IMR-90 (cell line): ENCODE data around the gene DPP6. TPM values are rescaled to one million over a fixed set of nuclear protein-coding genes. Genes with fewer than 3 reads are reported as not detected.

ENCODE experiments used
- ATAC-seq: fragments of 200-7000 bp; cut with Tn5 transposase; 2 replicates; pipeline ENCODE4 v1.9.1; 2020; ENCODE audit warnings: low read depth, mild to moderate bottlenecking, moderate library complexity
- BruUV-seq: library from RNA; stranded (reverse); fragments of 400-500 nt; replicated peaks from 2 replicates; lab custom pipeline; 2021; lab: Mats Ljungman, UMichigan
- CTCF ChIA-PET: fragments of 300-600 bp; formaldehyde crosslinking; extraction: SDS; loops from one replicate; lab custom pipeline; 2021; ENCODE audit warnings: antibody characterized with exemption; lab: Yijun Ruan, JAX
- POLR2A ChIA-PET: fragments of 300-600 bp; sonication (Branson Sonifier 250); formaldehyde crosslinking; loops from one replicate; lab custom pipeline; 2022; ENCODE audit warnings: antibody characterized with exemption; ENCODE audit not compliant: unreplicated experiment; lab: Charles Lee
- DNase-seq: peaks from one replicate; pipeline ENCODE4 v3.0.0; 2013
- H2AFZ ChIP-seq: replicated peaks from 2 replicates; pipeline ENCODE3; 2013; ENCODE audit warnings: low read length, mild to moderate bottlenecking; ENCODE audit not compliant: poor library complexity
- H2AK5ac ChIP-seq: 2 replicates; pipeline ENCODE4 v1.6.1; 2013; ENCODE audit warnings: low read depth, low read length, inconsistent platforms
- H2AK9ac ChIP-seq: replicated peaks from 2 replicates; pipeline ENCODE3; 2013; ENCODE audit warnings: mild to moderate bottlenecking, low read depth, low read length, moderate library complexity; ENCODE audit not compliant: poor library complexity
- H2BK120ac ChIP-seq: 2 replicates; pipeline ENCODE4 v1.6.1; 2013; ENCODE audit warnings: low read depth, low read length, inconsistent platforms
- H2BK15ac ChIP-seq: 3 replicates; pipeline ENCODE4 v1.6.1; 2013; ENCODE audit warnings: low read depth, low read length, inconsistent platforms
- H2BK20ac ChIP-seq: 2 replicates; pipeline ENCODE4 v1.6.1; 2013; ENCODE audit warnings: low read depth, mild to moderate bottlenecking, inconsistent platforms, low read length, moderate library complexity
- H2BK5ac ChIP-seq: 2 replicates; pipeline ENCODE4 v1.6.1; 2013; ENCODE audit warnings: mild to moderate bottlenecking, low read depth, low read length, inconsistent platforms; ENCODE audit not compliant: poor library complexity, severe bottlenecking
- H3K14ac ChIP-seq: replicated peaks from 2 replicates; pipeline ENCODE4 v1.6.1; 2013; ENCODE audit warnings: low read depth, low read length, inconsistent platforms
- H3K18ac ChIP-seq: 2 replicates; pipeline ENCODE4 v1.6.1; 2013; ENCODE audit warnings: low read depth, low read length, control low read depth
- H3K23ac ChIP-seq: 2 replicates; pipeline ENCODE4 v1.6.1; 2013; ENCODE audit warnings: low read depth, low read length, inconsistent platforms
- H3K27ac ChIP-seq: 2 replicates; pipeline ENCODE4 v1.5.1; 2013; ENCODE audit warnings: mild to moderate bottlenecking, control low read depth, low read length; ENCODE audit not compliant: insufficient read depth
- H3K27me3 ChIP-seq: 2 replicates; pipeline ENCODE4 v1.6.1; 2013; ENCODE audit warnings: low read length; ENCODE audit not compliant: control insufficient read depth, insufficient read depth
- H3K36me3 ChIP-seq: 2 replicates; pipeline ENCODE4 v1.6.1; 2013; ENCODE audit warnings: low read length, mixed read lengths; ENCODE audit not compliant: control insufficient read depth, insufficient read depth
- H3K4ac ChIP-seq: 2 replicates; pipeline ENCODE4 v1.6.1; 2013; ENCODE audit warnings: low read depth, low read length, inconsistent platforms
- H3K4me1 ChIP-seq: 2 replicates; pipeline ENCODE4 v1.6.1; 2013; ENCODE audit warnings: low read length, mixed read lengths; ENCODE audit not compliant: control insufficient read depth, insufficient read depth
- H3K4me2 ChIP-seq: 2 replicates; pipeline ENCODE4 v1.6.1; 2013; ENCODE audit warnings: low read depth, mild to moderate bottlenecking, control low read depth, low read length, moderate library complexity
- H3K4me3 ChIP-seq: 2 replicates; pipeline ENCODE4 v1.5.1; 2013; ENCODE audit warnings: low read depth, mild to moderate bottlenecking, control low read depth, low read length, moderate library complexity; ENCODE audit not compliant: insufficient read depth
- H3K56ac ChIP-seq: 2 replicates; pipeline ENCODE4 v1.6.1; 2013; ENCODE audit warnings: low read length, inconsistent platforms; ENCODE audit not compliant: insufficient read depth; ENCODE audit errors: extremely low read depth
- H3K79me1 ChIP-seq, 2 experiments: 2 replicates each; pipeline ENCODE4 v1.6.1; 2013; ENCODE audit warnings: low read length in 2 of 2, inconsistent platforms in 1 of 2, low read depth in 1 of 2
- H3K9ac ChIP-seq: 2 replicates; pipeline ENCODE4 v1.6.1; 2013; ENCODE audit warnings: low read depth, low read length, control low read depth
- H3K9me1 ChIP-seq: 2 replicates; pipeline ENCODE4 v1.6.1; 2013; ENCODE audit warnings: low read length, inconsistent platforms; ENCODE audit not compliant: insufficient read depth
- H3K9me3 ChIP-seq: 2 replicates; pipeline ENCODE4 v1.6.1; 2013; ENCODE audit warnings: low read length; ENCODE audit not compliant: control insufficient read depth, insufficient read depth
- H4K20me1 ChIP-seq: 2 replicates; pipeline ENCODE4 v1.6.1; 2013; ENCODE audit warnings: low read length, inconsistent platforms; ENCODE audit not compliant: insufficient read depth
- H4K5ac ChIP-seq: 2 replicates; pipeline ENCODE4 v1.6.1; 2013; ENCODE audit warnings: mild to moderate bottlenecking, low read depth, low read length, control low read depth
- H4K8ac ChIP-seq, 2 experiments: 2 replicates each; pipeline ENCODE4 v1.6.1; 2013; ENCODE audit warnings: low read depth in 2 of 2, low read length in 2 of 2, control low read depth in 1 of 2, inconsistent platforms in 1 of 2
- H4K91ac ChIP-seq: 2 replicates; pipeline ENCODE4 v1.6.1; 2013; ENCODE audit warnings: low read depth, low read length, inconsistent platforms; ENCODE audit not compliant: insufficient read depth
- BHLHE40 ChIP-seq: fragments of 150-350 bp; IDR thresholded peaks from 2 replicates; pipeline ENCODE4 v1.6.1; 2016; ENCODE audit warnings: mild to moderate bottlenecking, low read depth, low read length
- CEBPB ChIP-seq: IDR thresholded peaks from 2 replicates; pipeline ENCODE4 v1.6.1; 2012; ENCODE audit warnings: low read depth, low read length, improper control_type of control experiment
- ELK1 ChIP-seq: fragments of 150-350 bp; IDR thresholded peaks from 2 replicates; pipeline ENCODE4 v1.6.1; 2016; ENCODE audit warnings: low read depth, mild to moderate bottlenecking, low read length, moderate library complexity, borderline replicate concordance
- FOS ChIP-seq: fragments of 150-350 bp; IDR thresholded peaks from 2 replicates; pipeline ENCODE4 v1.6.1; 2016; ENCODE audit warnings: low read depth, low read length
- MAFK ChIP-seq: IDR thresholded peaks from 2 replicates; pipeline ENCODE4 v1.6.1; 2012; ENCODE audit warnings: low read depth, low read length, improper control_type of control experiment
- MAZ ChIP-seq: IDR thresholded peaks from 2 replicates; pipeline ENCODE4 v1.6.1; 2012; ENCODE audit warnings: low read depth, mild to moderate bottlenecking, low read length, improper control_type of control experiment, moderate library complexity, borderline replicate concordance
- MXI1 ChIP-seq: IDR thresholded peaks from 2 replicates; pipeline ENCODE4 v1.6.1; 2012; ENCODE audit warnings: low read depth, mild to moderate bottlenecking, low read length, moderate library complexity, borderline replicate concordance
- NFE2L2 ChIP-seq: fragments of 150-350 bp; IDR thresholded peaks from 2 replicates; pipeline ENCODE4 v1.6.1; 2016; ENCODE audit warnings: low read depth, mild to moderate bottlenecking, low read length
- POLR2A ChIP-seq: IDR thresholded peaks from 2 replicates; pipeline ENCODE4 v1.6.1; 2012; ENCODE audit warnings: mild to moderate bottlenecking, low read depth, low read length
- RCOR1 ChIP-seq: IDR thresholded peaks from 2 replicates; pipeline ENCODE4 v1.6.1; 2012; ENCODE audit warnings: mild to moderate bottlenecking, low read length, improper control_type of control experiment; ENCODE audit not compliant: insufficient replicate concordance
- RFX5 ChIP-seq: IDR thresholded peaks from 2 replicates; pipeline ENCODE4 v1.8.0; 2012; ENCODE audit warnings: low read depth, mild to moderate bottlenecking, low read length, moderate library complexity
- USF2 ChIP-seq: fragments of 150-350 bp; IDR thresholded peaks from 2 replicates; pipeline ENCODE4 v1.6.1; 2017; ENCODE audit warnings: mild to moderate bottlenecking, antibody characterized with exemption, low read length, low read depth
- WGBS, 2 experiments: methylation state at CpG; one replicate each; pipeline versions ENCODE4 v1.1.5 to v1.1.7; 2013; ENCODE audit warnings: missing lambda C conversion rate in 2 of 2; ENCODE audit not compliant: insufficient read length in 1 of 2; ENCODE audit errors: extremely low coverage in 2 of 2; 5-methylcytosine and 5-hydroxymethylcytosine counted together
- dilution Hi-C: fragments of 300-500 bp; cut with HindIII; formaldehyde crosslinking; loops from one replicate; pipeline ENCODE4 v1.14.3; 2018; ENCODE audit warnings: low sequenced_read_pairs; ENCODE audit not compliant: unreplicated experiment
- in situ Hi-C: fragments of 300-500 bp; cut with MboI; formaldehyde crosslinking; loops from 3 replicates; pipeline ENCODE4 v1.14.3; 2019; ENCODE audit warnings: low sequenced_read_pairs, inconsistent platforms, mixed read lengths
- intact Hi-C: fragments of 100-400 bp; cut with micrococcal nuclease; formaldehyde crosslinking; loops from 2 replicates; pipeline ENCODE4 v1.10.0; 2022
- polyA plus RNA-seq, 3 experiments: library from polyadenylated mRNA; depleted of rRNA; stranded (reverse); fragments of >200 nt; gene quantifications; 2 replicates each; pipeline ENCODE4 v1.2.3, GENCODE V29; 2012; ENCODE audit warnings: low replicate concordance in 1 of 3
- total RNA-seq: library from RNA; depleted of rRNA; stranded (reverse); fragments of >200 nt; gene quantifications from 2 replicates; pipeline ENCODE4 v1.2.3, GENCODE V29; 2012
- TF ChIP-seq, protein P1 (sequence below): conservative IDR thresholded peaks from 2 replicates; pipeline ENCODE4 v1.5.1; 2012; ENCODE audit warnings: mild to moderate bottlenecking, low read depth, low read length, improper control_type of control experiment

DPP6 gene
- total and polyA plus RNA-seq, 2 of the 4 experiments (the other 2 are of a cell fraction): not detected

DNA sequence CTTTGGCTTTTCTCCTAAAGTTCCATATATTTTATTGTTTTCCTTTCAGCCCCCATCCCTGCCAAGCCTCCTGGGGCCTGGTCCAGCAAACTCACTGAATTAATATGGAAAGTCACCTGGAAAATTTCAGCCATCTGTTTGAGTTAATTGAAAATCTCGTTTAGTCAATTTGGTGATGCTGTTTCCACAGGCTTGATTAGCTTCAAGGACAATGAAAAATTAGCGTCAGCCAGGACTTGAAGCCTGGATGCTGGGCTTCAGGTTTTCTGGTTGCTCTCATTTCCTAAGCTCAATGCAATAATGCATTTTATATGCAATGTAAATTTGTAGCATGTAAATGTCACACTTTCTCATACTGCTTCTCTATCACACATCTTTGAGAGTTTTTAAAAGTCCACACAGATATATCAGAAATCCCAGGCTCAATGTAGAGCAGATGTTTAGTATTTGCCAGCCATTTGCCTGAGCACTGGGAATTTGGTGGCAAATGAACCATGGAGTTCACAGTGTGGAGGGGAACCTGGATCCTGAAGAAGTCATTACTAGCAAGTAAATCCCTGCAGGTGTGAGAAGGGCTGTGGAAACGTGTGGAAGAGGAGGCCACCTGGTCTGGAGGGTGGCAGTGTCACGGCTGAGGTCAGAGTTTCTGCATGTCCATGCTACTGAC lies 722.2 kb downstream of the DPP6 start:
- no peaks in the 10 kb centered on the region for H3K9me1 ChIP-seq
- no peak overlapping the region for H4K5ac ChIP-seq
- H4K20me1 ChIP-seq: no peaks in the 10 kb centered on the region
- no peak overlapping the region for H3K23ac ChIP-seq
- H2BK20ac ChIP-seq: no peak overlapping the region
- H3K4me1 ChIP-seq: no peaks in the 10 kb centered on the region
- ChIA-PET CTCF (no interaction called here), POLR2A (no interaction called here)
- no peak overlapping the region for H2BK5ac ChIP-seq
- no peak overlapping the region for H3K14ac ChIP-seq
- no TSS peak for BruUV-seq
- no peak overlapping the region for H3K4me2 ChIP-seq
- H3K4me3 ChIP-seq: no peak overlapping the region
- H3K79me1 ChIP-seq: no peaks in the 10 kb centered on the region
- in situ Hi-C loops (no loop called here), dilution Hi-C loops (no loop called here), intact Hi-C loops (no loop called here)
- H3K27me3 ChIP-seq: no peaks in the 10 kb centered on the region
- no peaks in the 10 kb centered on the region for H3K36me3 ChIP-seq
- H3K9ac ChIP-seq: no peak overlapping the region
- no peak overlapping the region for H2AK9ac ChIP-seq
- DNase-seq (no peak), ATAC-seq (no peak)
- no peak overlapping the region for H4K91ac ChIP-seq
- TF ChIP-seq ELK1 (no peak), MAZ (no peak), CEBPB (no peak), FOS (no peak), NFE2L2 (no peak), MXI1 (no peak), POLR2A (no peak), RFX5 (no peak), BHLHE40 (no peak), MAFK (no peak), RCOR1 (no peak), USF2 (no peak)
- TF ChIP-seq, protein P1, sequence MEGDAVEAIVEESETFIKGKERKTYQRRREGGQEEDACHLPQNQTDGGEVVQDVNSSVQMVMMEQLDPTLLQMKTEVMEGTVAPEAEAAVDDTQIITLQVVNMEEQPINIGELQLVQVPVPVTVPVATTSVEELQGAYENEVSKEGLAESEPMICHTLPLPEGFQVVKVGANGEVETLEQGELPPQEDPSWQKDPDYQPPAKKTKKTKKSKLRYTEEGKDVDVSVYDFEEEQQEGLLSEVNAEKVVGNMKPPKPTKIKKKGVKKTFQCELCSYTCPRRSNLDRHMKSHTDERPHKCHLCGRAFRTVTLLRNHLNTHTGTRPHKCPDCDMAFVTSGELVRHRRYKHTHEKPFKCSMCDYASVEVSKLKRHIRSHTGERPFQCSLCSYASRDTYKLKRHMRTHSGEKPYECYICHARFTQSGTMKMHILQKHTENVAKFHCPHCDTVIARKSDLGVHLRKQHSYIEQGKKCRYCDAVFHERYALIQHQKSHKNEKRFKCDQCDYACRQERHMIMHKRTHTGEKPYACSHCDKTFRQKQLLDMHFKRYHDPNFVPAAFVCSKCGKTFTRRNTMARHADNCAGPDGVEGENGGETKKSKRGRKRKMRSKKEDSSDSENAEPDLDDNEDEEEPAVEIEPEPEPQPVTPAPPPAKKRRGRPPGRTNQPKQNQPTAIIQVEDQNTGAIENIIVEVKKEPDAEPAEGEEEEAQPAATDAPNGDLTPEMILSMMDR: no peak
- H3K56ac ChIP-seq: no peak overlapping the region
- H2AFZ ChIP-seq: no peak overlapping the region
- no peak overlapping the region for H3K18ac ChIP-seq
- H3K27ac ChIP-seq: no peak overlapping the region
- peaks cover 33% of the 10 kb centered on the region for H3K9me3 ChIP-seq
- H3K4ac ChIP-seq: no peak overlapping the region
- WGBS, 2 experiments: no CpG with 5 or more reads among the region's 4 CpGs
- H4K8ac ChIP-seq: no peak overlapping the region
- no peak overlapping the region for H2BK120ac ChIP-seq
- no peak overlapping the region for H2BK15ac ChIP-seq
- H2AK5ac ChIP-seq: no peak overlapping the region
